Uterus (tissue), 2 donors: ENCODE measurements around the gene SPATA31D4.

Experiments used
- CTCF ChIP-seq, 4 experiments: fragments of 200-600 bp in 2 of 4; fragments of 450-650 bp in 2 of 4; sonication (generic) in 2 of 4; IDR thresholded peaks; one replicate each; pipeline ENCODE4 v1.5.1; 2016 to 2019; ENCODE audit warnings: antibody characterized with exemption in 4 of 4, mild to moderate bottlenecking in 2 of 4, moderate library complexity in 1 of 4
- POLR2A ChIP-seq, 2 donors: fragments of 450-650 bp; IDR thresholded peaks; one replicate each; pipeline ENCODE4 v1.6.1; 2016; ENCODE audit warnings: antibody characterized with exemption in 2 of 2, mild to moderate bottlenecking in 1 of 2, moderate library complexity in 1 of 2

GRCh38 chr9:81980568-81980967 is 52.3 kb downstream of the SPATA31D4 start:
- TF ChIP-seq CTCF (IDR thresholded peaks at IDR 0.05) (no peak), POLR2A (IDR thresholded peaks at IDR 0.05) (no peak)
